ENCODE measurements around the gene CRHR2.

Gene CRHR2

DNA sequence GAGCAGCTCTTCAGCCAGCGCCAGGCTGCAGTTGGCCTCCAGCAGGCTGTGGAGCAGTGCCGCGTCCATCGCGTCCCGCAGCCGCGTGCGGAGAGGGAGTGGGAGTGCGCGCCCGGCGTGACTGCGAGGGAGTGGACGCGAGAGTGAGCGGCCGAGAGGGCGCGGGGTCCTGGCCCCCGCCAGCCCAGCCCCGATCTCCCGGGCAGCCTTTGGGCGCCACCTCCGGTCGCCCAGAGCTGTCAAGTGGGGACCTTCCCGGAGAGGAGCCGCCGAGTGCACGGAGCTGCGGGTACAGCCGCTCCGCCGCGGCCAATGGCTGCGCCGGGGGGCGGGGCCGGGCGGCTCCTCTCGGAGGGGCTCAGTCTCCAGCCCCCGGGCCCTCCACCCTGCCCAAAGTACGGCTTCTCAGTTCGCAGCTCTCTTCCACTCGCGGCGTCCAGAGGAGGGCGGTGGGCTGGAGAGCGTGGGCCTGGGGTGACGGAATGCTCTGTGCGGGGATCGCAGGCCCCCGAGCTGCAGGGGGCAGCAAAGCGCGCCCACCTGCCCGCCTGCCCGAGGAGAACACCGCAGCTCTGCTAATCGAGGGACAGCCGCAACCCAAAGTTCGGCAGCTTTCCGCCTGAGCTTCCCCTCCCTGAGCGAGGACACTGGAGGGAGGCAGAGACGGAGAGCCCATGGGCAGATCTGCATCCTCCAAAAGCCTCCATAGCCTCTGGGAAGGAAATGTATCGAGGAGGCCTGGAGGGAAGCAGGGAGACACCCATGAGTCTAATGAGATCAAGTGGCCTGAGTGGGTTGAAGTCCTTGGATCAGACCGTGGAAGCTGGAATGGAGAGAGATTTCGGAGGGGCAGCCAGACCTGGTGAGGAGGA is at the start of gene CRHR2:
Gene CRHR2, minus strand, starts transcription at position 245 of the 872 bp plus-strand sequence. Its CDS starts 176 bp downstream, at position 69.
- Histone ChIP-seq H3K27ac (ENCODE audit: low read depth, low read length) (no peak within 1 kb of the TSS), H3F3A (ENCODE audit: control insufficient read depth, insufficient read depth) (no peaks in the 10 kb centered on the region), H3K9me3 (ENCODE audit: control insufficient read depth, insufficient read depth, low read length) (no peaks in the 10 kb centered on the region), H3K9me2 (replicated peaks; ENCODE audit: control insufficient read depth, low read length) (no peaks in the 10 kb centered on the region), H3K36me3 (ENCODE audit: control insufficient read depth, low read length) (no peaks in the 10 kb centered on the region), H3K4me2 (ENCODE audit: low read length) (no peak within 1 kb of the TSS), H3K4me1 (ENCODE audit: control insufficient read depth, low read length) (no peaks in the 10 kb centered on the region), H3K4me3 (ENCODE audit: low read length) (no peak within 1 kb of the TSS), H3K27me3 (ENCODE audit: control insufficient read depth, low read length) (peaks cover 31% of the 10 kb centered on the region), H3K79me2 (ENCODE audit: control insufficient read depth, low read length) (no peaks in the 10 kb centered on the region), H4K20me1 (ENCODE audit: control insufficient read depth, insufficient read depth, low read depth, low read length) (peaks cover 9% of the 10 kb centered on the region; the same call in 1 of the 2 replicates)
- TF ChIP-seq EZH2phosphoT487 (IDR thresholded peaks at IDR 0.05; ENCODE audit: borderline replicate concordance, low read length): no peak
- TF ChIP-seq, protein P1, sequence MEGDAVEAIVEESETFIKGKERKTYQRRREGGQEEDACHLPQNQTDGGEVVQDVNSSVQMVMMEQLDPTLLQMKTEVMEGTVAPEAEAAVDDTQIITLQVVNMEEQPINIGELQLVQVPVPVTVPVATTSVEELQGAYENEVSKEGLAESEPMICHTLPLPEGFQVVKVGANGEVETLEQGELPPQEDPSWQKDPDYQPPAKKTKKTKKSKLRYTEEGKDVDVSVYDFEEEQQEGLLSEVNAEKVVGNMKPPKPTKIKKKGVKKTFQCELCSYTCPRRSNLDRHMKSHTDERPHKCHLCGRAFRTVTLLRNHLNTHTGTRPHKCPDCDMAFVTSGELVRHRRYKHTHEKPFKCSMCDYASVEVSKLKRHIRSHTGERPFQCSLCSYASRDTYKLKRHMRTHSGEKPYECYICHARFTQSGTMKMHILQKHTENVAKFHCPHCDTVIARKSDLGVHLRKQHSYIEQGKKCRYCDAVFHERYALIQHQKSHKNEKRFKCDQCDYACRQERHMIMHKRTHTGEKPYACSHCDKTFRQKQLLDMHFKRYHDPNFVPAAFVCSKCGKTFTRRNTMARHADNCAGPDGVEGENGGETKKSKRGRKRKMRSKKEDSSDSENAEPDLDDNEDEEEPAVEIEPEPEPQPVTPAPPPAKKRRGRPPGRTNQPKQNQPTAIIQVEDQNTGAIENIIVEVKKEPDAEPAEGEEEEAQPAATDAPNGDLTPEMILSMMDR (IDR thresholded peaks at IDR 0.05; ENCODE audit: low read depth, low read length, poor library complexity, severe bottlenecking): peak; percentile 26

GRCh38 chr7:30731581-30731980 is 49.3 kb upstream of the CRHR2 start:
- no peaks in the 10 kb centered on the region for H4K20me1 ChIP-seq (ENCODE audit: control insufficient read depth, insufficient read depth, low read depth, low read length)
- H3K4me1 ChIP-seq (ENCODE audit: control insufficient read depth, low read length): peaks cover 10% of the 10 kb centered on the region
- H3K79me2 ChIP-seq (ENCODE audit: control insufficient read depth, low read length): no peaks in the 10 kb centered on the region
- H3K36me3 ChIP-seq (ENCODE audit: control insufficient read depth, low read length): no peaks in the 10 kb centered on the region
- H3K27ac ChIP-seq (ENCODE audit: low read depth, low read length): no peak overlapping the region
- no peaks in the 10 kb centered on the region for H3F3A ChIP-seq (ENCODE audit: control insufficient read depth, insufficient read depth)
- H3K4me3 ChIP-seq (ENCODE audit: low read length): no peak overlapping the region
- TF ChIP-seq, protein P1 (IDR thresholded peaks at IDR 0.05; ENCODE audit: low read depth, low read length, poor library complexity, severe bottlenecking): no peak
- TF ChIP-seq EZH2phosphoT487 (IDR thresholded peaks at IDR 0.05; ENCODE audit: borderline replicate concordance, low read length): no peak
- no peaks in the 10 kb centered on the region for H3K9me2 ChIP-seq (replicated peaks; ENCODE audit: control insufficient read depth, low read length)
- H3K9me3 ChIP-seq (ENCODE audit: control insufficient read depth, insufficient read depth, low read length): no peaks in the 10 kb centered on the region
- H3K4me2 ChIP-seq (ENCODE audit: low read length): no peak overlapping the region
- H3K27me3 ChIP-seq (ENCODE audit: control insufficient read depth, low read length): peaks cover 27% of the 10 kb centered on the region

- no peaks in the 10 kb centered on the region for H4K20me1 ChIP-seq (ENCODE audit: control insufficient read depth, insufficient read depth, low read depth, low read length)
- H3K4me1 ChIP-seq (ENCODE audit: control insufficient read depth, low read length): peaks cover 12% of the 10 kb centered on the region
- H3K79me2 ChIP-seq (ENCODE audit: control insufficient read depth, low read length): no peaks in the 10 kb centered on the region
- H3K27ac ChIP-seq (ENCODE audit: low read depth, low read length): no peak overlapping the region
- peaks cover 27% of the 10 kb centered on the region for H3K27me3 ChIP-seq (ENCODE audit: control insufficient read depth, low read length)
- no peaks in the 10 kb centered on the region for H3K9me3 ChIP-seq (ENCODE audit: control insufficient read depth, insufficient read depth, low read length)
- TF ChIP-seq, protein P1 (IDR thresholded peaks at IDR 0.05; ENCODE audit: low read depth, low read length, poor library complexity, severe bottlenecking): no peak
- TF ChIP-seq EZH2phosphoT487 (IDR thresholded peaks at IDR 0.05; ENCODE audit: borderline replicate concordance, low read length): no peak
- no peaks in the 10 kb centered on the region for H3K9me2 ChIP-seq (replicated peaks; ENCODE audit: control insufficient read depth, low read length)
- H3K4me3 ChIP-seq (ENCODE audit: low read length): no peak overlapping the region
- no peak overlapping the region for H3K4me2 ChIP-seq (ENCODE audit: low read length)
- H3F3A ChIP-seq (ENCODE audit: control insufficient read depth, insufficient read depth): no peaks in the 10 kb centered on the region
- H3K36me3 ChIP-seq (ENCODE audit: control insufficient read depth, low read length): no peaks in the 10 kb centered on the region
Observed at GRCh38 chr7:30730996-30731395, 48.7 kb upstream of the CRHR2 start.

All from DOHH2 (cell line).